C4-2B (cell line): ENCODE data around the gene LTC4S.

Experiments
- ZFX ChIP-seq: fragments of 450-650 bp; IDR thresholded peaks from 2 replicates; pipeline ENCODE4 v1.6.1; 2017
- TF ChIP-seq, protein P1 (sequence below): fragments of 450-650 bp; conservative IDR thresholded peaks from 2 replicates; pipeline ENCODE4 v1.5.1; 2017; ENCODE audit warnings: mild to moderate bottlenecking

DNA sequence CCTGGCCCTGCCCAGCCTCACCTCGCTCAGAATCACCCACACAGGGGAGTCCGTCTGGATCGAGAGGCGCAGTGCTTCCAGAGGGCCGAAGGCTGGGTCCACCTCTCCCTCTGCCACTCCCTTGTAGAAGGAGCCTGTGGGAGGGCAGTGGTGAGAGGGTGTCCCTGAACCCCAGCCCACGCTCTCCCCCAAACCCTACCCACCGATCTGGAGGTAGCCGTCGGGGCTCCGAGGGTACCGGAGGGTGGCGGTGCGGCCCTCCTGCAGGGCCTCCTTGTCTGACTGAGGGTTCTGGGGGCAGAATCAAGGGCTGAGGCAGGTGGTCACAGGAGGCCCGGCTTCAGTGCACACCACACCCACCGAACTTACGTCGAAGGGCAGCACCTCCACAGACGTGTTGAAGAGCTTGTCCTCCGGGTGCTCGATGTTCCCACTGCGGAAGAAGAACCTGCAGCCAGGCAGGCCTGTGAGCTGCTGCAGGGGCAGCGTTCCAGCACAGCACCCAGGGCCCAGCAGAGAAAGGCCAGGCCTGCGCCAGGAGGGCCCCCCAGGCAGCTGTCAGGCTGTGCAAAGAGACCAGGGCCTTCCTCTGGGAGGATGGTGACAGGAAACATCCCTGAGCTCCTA is 4.5 kb downstream of the LTC4S start:
- TF ChIP-seq, protein P1, sequence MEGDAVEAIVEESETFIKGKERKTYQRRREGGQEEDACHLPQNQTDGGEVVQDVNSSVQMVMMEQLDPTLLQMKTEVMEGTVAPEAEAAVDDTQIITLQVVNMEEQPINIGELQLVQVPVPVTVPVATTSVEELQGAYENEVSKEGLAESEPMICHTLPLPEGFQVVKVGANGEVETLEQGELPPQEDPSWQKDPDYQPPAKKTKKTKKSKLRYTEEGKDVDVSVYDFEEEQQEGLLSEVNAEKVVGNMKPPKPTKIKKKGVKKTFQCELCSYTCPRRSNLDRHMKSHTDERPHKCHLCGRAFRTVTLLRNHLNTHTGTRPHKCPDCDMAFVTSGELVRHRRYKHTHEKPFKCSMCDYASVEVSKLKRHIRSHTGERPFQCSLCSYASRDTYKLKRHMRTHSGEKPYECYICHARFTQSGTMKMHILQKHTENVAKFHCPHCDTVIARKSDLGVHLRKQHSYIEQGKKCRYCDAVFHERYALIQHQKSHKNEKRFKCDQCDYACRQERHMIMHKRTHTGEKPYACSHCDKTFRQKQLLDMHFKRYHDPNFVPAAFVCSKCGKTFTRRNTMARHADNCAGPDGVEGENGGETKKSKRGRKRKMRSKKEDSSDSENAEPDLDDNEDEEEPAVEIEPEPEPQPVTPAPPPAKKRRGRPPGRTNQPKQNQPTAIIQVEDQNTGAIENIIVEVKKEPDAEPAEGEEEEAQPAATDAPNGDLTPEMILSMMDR, result no peak
- TF ChIP-seq ZFX, result no peak
